Fibroblast of the aortic adventitia (primary cell): ENCODE results near the gene SPAG7. TPM values are rescaled to one million over a fixed set of nuclear protein-coding genes. Genes with fewer than 3 reads are reported as not detected.

ENCODE experiments used
- DNase-seq: peaks from one replicate; pipeline ENCODE4 v3.0.0-alpha.2; 2010; ENCODE audit warnings: low read depth
- H3K4me3 ChIP-seq: 2 replicates; pipeline ENCODE4 v1.5.1; 2011; ENCODE audit warnings: low read depth, mild to moderate bottlenecking, control low read depth, low read length, moderate library complexity
- CTCF ChIP-seq: IDR thresholded peaks from 2 replicates; pipeline ENCODE4 v1.5.1; 2011; ENCODE audit warnings: mild to moderate bottlenecking, low read length, control low read depth, inconsistent platforms; ENCODE audit not compliant: insufficient read depth
- total RNA-seq: library from RNA; depleted of rRNA; stranded (reverse); fragments of >200 nt; gene quantifications from 2 replicates; pipeline ENCODE4 v1.2.3, GENCODE V29; 2012; ENCODE audit warnings: low replicate concordance

SPAG7 gene
- total RNA-seq, 1 donor, result 29.2 TPM

- DNase-seq, result no peak
- peak overlapping the region; percentile 97 for H3K4me3 ChIP-seq
- no peak for TF ChIP-seq CTCF
Observed at GRCh38 chr17:4999430-5000093, 31.9 kb upstream of the SPAG7 start.

GRCh38 chr17:4998732-4999429 is 31.3 kb upstream of the SPAG7 start:
- DNase-seq, result no peak
- no peak for TF ChIP-seq CTCF
- H3K4me3 ChIP-seq, result peak overlapping the region; percentile 97

- H3K4me3 ChIP-seq, result peak overlapping the region; percentile 97
- DNase-seq, result no peak
- TF ChIP-seq CTCF, result no peak
Observed at GRCh38 chr17:4998027-4998731, 30.6 kb upstream of the SPAG7 start.

- peak within 1 kb of the TSS; percentile 97 for H3K4me3 ChIP-seq
- peak; percentile 20 for TF ChIP-seq CTCF
- DNase-seq, result peak; percentile 82
Observed at GRCh38 chr17:4997302-4998026, 29.8 kb upstream of the SPAG7 start, which contains the start of the genes INCA1 and KIF1C. TSS of gene INCA1 (minus strand) at chr17:4997522. CDS start at chr17:4994437, 3,085 bp downstream. TSS of gene KIF1C (plus strand) at chr17:4997950. CDS start at chr17:5000247, 2,297 bp downstream.

GRCh38 chr17:4994081-4994595 is 26.5 kb upstream of the SPAG7 start:
- no peak for TF ChIP-seq CTCF
- DNase-seq, result no peak
- H3K4me3 ChIP-seq, result no peak overlapping the region

GRCh38 chr17:4987767-4988567 is 20.4 kb upstream of the SPAG7 start:
- no peak for DNase-seq
- peak overlapping the region; percentile 86 for H3K4me3 ChIP-seq
- TF ChIP-seq CTCF, result no peak
